Neutrophil (primary cell): ENCODE data around the gene TMEM45A.

Experiments
- H3K27ac ChIP-seq: fragments of 200-600 bp; sonication (generic); 2 replicates; pipeline ENCODE4 v1.5.1; 2016; ENCODE audit warnings: mild to moderate bottlenecking, moderate library complexity
- H3K27me3 ChIP-seq: fragments of 200-600 bp; sonication (generic); 2 replicates; pipeline ENCODE4 v1.6.0; 2016; ENCODE audit warnings: mild to moderate bottlenecking
- H3K36me3 ChIP-seq: fragments of 200-600 bp; sonication (generic); 2 replicates; pipeline ENCODE4 v1.5.1; 2017
- H3K4me1 ChIP-seq, 2 experiments: fragments of 200-600 bp in 1 of 2; sonication (generic) in 1 of 2; 1 replicate in 1 of 2; 2 replicates in 1 of 2; pipeline versions ENCODE4 v1.5.1 to v1.6.1; 2013 to 2016; ENCODE audit warnings: low read depth in 1 of 2, low read length in 1 of 2, mild to moderate bottlenecking in 1 of 2, moderate library complexity in 1 of 2; ENCODE audit not compliant: control insufficient read depth in 1 of 2, insufficient read depth in 1 of 2
- H3K4me3 ChIP-seq, 2 experiments: fragments of 200-600 bp in 1 of 2; sonication (generic) in 1 of 2; 1 replicate in 1 of 2; 2 replicates in 1 of 2; pipeline ENCODE4 v1.5.1; 2013 to 2016; ENCODE audit warnings: low read depth in 1 of 2, low read length in 1 of 2, mild to moderate bottlenecking in 1 of 2, moderate library complexity in 1 of 2
- H3K9me3 ChIP-seq: fragments of 200-600 bp; sonication (generic); 2 replicates; pipeline ENCODE4 v1.5.1; 2016
- CTCF ChIP-seq: fragments of 200-600 bp; sonication (generic); IDR thresholded peaks from 2 replicates; pipeline ENCODE4 v1.5.1; 2016; ENCODE audit warnings: antibody characterized with exemption

TMEM45A gene

GRCh38 chr3:100600181-100601042 is 108.0 kb downstream of the TMEM45A start:
- Histone ChIP-seq H3K27me3 (no peaks in the 10 kb centered on the region), H3K36me3 (no peaks in the 10 kb centered on the region), H3K27ac (no peak overlapping the region), H3K4me1 (peaks cover 17 to 19% of the 10 kb centered on the region in 2 experiments), H3K9me3 (no peaks in the 10 kb centered on the region), H3K4me3 (no peak overlapping the region)
- no peak for TF ChIP-seq CTCF

- Histone ChIP-seq H3K36me3 (no peaks in the 10 kb centered on the region), H3K9me3 (no peaks in the 10 kb centered on the region), H3K27ac (peak overlapping the region; percentile 81), H3K27me3 (no peaks in the 10 kb centered on the region), H3K4me1 (peaks cover 17 to 19% of the 10 kb centered on the region in 2 experiments), H3K4me3 (peak overlapping the region; percentile 18 to 42)
- no peak for TF ChIP-seq CTCF
Observed at GRCh38 chr3:100602506-100603444, 110.4 kb downstream of the TMEM45A start.

- Histone ChIP-seq H3K4me1 (peaks cover 17 to 19% of the 10 kb centered on the region in 2 experiments), H3K27me3 (no peaks in the 10 kb centered on the region), H3K36me3 (no peaks in the 10 kb centered on the region), H3K27ac (peak overlapping the region; percentile 81), H3K4me3 (peak overlapping the region; percentile 18 to 42), H3K9me3 (no peaks in the 10 kb centered on the region)
- no peak for TF ChIP-seq CTCF
Observed at GRCh38 chr3:100603469-100603868, 111.0 kb downstream of the TMEM45A start.

- Histone ChIP-seq H3K27ac (no peak overlapping the region), H3K36me3 (no peaks in the 10 kb centered on the region), H3K4me3 (no peak overlapping the region), H3K27me3 (no peaks in the 10 kb centered on the region), H3K9me3 (no peaks in the 10 kb centered on the region), H3K4me1 (peaks cover 17 to 19% of the 10 kb centered on the region in 2 experiments)
- no peak for TF ChIP-seq CTCF
Observed at GRCh38 chr3:100605358-100605757, 112.9 kb downstream of the TMEM45A start.

- H3K36me3 ChIP-seq = no peaks in the 10 kb centered on the region
- no peak for TF ChIP-seq CTCF
- H3K27me3 ChIP-seq = no peaks in the 10 kb centered on the region
- peaks cover 17 to 19% of the 10 kb centered on the region in 2 experiments for H3K4me1 ChIP-seq
- no peak overlapping the region for H3K4me3 ChIP-seq
- no peaks in the 10 kb centered on the region for H3K9me3 ChIP-seq
- no peak overlapping the region for H3K27ac ChIP-seq
Observed at GRCh38 chr3:100606894-100607512, 114.6 kb downstream of the TMEM45A start.
